NK-92 (cell line): ENCODE data around the gene NOXA1.
A peak's percentile ranks its signal among the peaks of the same experiment; 100 is the strongest.
"Not testable (repeated sequence)": the region's sequence is repeated elsewhere in the genome, so short reads cannot be mapped to it uniquely, and the experiment has no call there.

Experiments
- DNase-seq: peaks from one replicate; lab custom pipeline; 2025; ENCODE audit not compliant: unreplicated experiment; lab: John Stamatoyannopoulos, UW

NOXA1 gene, protein sequence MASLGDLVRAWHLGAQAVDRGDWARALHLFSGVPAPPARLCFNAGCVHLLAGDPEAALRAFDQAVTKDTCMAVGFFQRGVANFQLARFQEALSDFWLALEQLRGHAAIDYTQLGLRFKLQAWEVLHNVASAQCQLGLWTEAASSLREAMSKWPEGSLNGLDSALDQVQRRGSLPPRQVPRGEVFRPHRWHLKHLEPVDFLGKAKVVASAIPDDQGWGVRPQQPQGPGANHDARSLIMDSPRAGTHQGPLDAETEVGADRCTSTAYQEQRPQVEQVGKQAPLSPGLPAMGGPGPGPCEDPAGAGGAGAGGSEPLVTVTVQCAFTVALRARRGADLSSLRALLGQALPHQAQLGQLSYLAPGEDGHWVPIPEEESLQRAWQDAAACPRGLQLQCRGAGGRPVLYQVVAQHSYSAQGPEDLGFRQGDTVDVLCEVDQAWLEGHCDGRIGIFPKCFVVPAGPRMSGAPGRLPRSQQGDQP

DNA sequence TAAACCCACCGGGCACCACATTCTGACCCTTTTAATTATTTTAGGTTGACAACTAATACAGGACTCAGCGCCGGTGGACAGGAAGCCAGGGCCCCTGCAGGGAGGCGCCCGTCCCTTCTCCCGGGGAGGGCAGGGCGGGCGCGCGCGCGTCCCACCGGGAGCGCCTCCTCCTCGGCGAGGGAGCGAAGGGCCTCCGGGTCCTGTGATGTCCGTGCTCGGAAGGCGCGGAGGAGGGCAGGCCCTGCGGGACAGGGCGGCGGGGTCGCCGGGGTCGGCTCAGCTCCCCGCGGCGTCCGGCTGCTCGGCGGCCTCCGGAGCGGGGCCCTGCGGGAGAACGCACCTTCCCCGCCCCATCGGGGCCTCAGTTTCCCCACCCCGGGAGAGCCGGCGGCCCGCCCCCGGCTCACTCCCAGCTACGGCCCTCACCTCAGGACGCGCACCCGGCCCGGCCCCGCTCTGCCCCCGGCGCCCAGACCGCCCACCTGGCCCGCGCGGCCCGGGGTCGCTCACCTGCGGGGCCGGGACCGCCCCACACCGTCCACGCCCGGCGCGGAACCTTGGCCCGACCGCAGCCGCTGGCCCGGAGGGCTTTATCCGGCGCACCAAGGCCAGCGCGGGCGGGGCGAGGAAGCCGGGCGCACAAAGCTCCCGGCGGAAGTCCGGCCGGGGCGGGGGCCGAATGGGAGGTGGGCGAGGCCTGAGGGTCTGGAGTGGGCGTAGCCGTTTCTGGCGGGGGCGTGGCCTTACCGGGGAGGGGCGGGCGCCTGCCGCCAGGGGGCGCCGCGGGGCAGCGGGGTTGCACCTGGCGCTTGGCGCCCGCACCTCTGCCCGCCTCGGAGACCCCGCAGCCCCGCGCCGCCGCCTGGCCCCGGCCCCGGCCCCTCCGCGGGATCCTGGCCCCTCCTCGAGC is at the start of gene NOXA1, which contains the start of gene EXD3:
Gene NOXA1, plus strand, starts transcription at position 790 of the 910 bp plus-strand sequence. CDS start 137 bp downstream, outside the sequence.
Gene EXD3, minus strand, starts transcription at position 559 of the 910 bp plus-strand sequence. CDS start 27,805 bp downstream, outside the sequence.
- peak; percentile 54 for DNase-seq

DNA sequence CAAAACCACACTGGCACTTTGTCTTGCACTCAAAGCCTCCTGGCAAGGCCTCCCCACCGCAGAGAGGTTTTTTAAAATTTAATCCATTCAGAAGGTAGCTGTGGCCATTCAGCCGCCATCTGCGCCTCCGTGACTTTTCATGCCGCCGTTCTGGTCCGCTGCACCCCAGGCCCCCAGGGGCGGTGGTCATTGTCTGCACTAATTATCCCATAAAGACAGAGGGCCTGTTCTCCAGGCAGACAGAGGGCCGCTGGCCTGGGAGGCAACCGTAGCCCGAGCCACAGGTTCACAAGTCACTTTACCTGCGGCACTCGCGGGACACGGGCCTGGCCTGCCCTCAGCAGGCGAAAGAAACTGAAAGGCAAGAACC is 49.6 kb upstream of the NOXA1 start:
- DNase-seq = no peak

DNA sequence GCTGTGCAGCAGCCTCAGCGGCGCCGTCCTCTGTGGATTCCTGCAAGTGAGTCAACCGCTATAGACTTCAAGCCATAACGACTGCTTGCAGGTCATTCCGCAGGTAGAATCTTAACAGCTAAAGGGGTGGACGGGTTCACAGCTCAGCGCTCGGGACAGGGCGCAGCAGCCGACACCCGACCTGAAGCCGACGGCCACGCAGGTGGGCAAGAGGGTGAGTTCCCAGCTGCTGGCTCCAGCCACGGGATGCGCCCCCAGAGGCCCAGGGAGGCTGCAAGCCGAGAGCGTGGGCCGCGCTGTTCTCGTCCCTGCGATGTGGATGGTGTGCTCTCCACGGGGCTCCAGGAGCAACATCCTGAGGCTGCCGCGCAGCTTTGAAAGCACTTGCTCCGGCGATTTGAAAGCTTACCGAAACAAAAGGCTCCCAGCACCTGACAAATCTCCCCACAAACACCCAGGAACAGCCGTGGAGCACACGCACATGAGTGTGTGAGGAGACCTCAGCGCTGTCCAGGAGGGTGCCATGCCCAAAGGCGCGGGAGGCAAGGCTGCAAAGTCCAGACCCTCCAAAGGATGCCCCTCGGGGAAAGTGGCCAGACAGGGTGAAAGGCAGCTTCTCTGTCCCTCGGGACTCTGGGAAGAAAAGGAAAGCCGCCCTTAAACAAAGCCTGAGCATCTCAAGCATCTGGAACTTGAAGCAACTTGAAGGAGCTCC is 48.9 kb upstream of the NOXA1 start:
- no peak for DNase-seq

DNA sequence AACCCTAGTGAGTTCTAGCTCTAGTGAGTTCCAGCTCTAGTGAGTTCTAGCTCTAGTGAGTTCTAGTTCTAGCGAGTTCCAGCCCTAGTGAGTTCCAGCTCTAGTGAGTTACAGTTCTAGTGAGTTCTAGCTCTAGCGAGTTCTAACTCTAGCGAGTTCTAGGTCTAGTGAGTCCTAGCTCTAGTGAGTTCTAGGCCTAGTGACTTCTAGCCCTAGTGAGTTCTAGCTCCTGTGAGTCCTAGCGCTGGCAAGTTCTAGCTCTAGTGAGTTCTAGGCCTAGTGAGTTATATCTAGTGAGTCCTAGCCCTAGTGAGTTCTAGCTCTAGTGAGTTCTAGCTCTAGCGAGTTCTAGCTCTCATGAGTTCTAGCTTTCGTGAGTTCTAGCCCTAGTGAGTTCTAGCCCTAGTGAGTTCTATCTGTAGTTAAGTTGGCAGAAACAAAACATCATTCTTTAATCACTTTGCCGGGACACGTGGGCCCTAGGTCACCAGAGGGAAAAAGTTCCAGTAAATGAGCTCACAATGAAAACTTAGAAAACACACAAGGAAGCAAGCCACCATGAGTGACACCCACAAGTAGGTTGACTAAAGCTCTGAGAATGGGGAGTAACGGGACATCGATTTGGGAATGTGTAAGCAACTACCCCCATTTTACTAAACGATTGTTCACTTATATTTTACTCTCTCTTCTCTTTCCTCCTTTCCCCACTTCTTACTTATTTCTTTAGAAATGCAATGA is 47.7 kb upstream of the NOXA1 start:
- DNase-seq = no peak

DNA sequence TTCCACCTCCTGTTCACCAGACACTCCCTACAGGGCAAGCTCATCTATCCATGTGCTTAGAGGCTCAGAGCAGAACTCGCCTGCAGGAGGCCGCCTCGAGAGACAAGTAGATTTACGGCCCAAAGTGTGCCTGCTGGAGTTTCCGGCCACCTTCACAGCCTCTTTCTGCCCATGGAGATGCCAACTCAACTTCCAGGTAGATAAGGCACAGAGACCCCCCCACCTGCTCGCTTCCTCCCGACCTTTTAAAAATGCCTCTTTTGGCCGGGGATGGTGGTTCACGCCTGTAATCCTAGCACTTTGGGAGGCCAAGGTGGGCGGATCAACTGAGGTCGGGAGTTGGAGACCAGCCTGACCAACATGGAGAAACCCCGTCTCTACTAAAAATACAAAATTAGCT is 46.8 kb upstream of the NOXA1 start:
- DNase-seq = no peak

DNA sequence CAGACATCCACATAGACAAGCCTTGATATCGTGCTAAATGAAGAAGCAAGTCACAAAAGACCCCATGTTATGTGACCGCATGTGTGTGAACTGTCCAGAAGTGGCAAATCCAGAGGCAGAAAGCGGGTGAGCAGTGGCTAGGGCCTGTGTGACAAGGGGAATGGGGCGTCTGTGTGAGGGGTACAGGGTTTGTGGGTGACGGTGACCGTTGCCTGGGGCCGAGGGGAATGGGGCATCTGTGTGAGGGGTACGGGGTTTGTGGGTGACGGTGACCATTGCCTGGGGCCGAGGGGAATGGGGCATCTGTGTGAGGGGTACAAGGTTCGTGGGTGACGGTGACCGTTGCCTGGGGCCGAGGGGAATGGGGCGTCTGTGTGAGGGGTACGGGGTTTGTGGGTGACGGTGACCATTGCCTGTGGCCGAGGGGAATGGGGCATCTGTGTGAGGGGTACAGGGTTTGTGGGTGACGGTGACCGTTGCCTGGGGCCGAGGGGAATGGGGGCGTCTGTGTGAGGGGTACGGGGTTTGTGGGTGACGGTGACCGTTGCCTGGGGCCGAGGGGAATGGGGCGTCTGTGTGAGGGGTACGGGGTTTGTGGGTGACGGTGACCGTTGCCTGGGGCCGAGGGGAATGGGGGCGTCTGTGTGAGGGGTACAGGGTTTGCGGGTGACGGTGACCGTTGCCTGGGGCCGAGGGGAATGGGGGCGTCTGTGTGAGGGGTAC is 44.3 kb upstream of the NOXA1 start:
- DNase-seq = not testable (repeated sequence)

DNA sequence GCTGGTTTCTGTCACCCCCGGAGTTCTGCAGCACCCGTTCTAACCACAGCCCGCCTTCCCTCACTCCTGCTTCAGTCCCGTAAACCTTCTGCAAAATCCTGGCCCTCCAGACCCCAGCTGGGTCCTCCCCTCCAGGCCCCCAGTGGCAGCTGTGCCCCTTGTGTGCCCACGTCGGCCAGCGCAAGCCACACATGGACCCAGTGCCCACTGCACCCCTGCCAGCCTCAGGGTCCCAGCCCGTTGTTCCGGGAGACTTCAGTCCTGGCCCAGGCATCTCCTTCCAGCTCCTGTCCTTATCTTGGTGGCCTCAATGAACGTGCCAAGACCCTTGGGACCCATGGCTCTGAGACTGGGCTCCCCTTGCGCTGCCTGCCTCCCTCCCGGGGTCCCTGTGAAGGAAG is 43.4 kb upstream of the NOXA1 start:
- no peak for DNase-seq

DNA sequence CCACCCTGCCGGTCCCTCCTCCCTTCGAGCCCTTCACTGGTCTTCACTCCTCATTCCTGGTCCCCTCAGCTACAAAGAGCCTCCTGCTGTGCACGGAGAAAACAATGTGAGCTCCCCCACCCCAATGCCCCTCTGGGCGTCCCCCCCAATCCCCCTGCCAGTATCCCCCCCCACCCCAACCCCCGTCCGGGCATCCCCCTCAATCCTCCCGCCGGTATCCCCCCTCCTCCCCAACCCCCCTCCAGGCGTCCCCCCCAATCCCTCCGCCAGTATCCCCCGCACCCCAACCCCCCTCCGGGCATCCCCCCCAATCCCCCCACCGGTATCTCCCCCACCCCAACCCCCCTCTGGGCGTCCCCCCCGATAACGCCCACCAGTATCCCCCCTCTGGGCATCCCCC is 43.0 kb upstream of the NOXA1 start:
- no peak for DNase-seq

DNA sequence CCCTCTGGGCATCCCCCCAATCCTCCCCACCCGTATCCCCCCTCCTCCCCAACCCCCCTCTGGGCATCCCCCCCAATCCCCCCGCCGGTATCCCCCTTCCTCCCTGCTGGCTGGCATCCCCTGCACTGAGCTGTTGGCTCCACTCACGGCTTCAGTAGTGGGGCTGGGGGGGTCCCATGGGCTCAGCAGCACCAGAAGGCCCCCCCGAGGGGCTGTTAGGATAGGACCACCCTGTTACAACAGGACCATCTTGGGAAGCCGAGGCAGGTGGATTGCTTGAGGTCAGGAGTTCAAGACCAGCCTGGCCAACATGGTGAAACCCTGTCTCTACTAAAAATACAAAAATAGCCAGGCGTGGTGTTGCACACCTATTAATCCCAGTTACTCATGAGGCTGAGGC is 42.6 kb upstream of the NOXA1 start:
- no peak for DNase-seq

DNA sequence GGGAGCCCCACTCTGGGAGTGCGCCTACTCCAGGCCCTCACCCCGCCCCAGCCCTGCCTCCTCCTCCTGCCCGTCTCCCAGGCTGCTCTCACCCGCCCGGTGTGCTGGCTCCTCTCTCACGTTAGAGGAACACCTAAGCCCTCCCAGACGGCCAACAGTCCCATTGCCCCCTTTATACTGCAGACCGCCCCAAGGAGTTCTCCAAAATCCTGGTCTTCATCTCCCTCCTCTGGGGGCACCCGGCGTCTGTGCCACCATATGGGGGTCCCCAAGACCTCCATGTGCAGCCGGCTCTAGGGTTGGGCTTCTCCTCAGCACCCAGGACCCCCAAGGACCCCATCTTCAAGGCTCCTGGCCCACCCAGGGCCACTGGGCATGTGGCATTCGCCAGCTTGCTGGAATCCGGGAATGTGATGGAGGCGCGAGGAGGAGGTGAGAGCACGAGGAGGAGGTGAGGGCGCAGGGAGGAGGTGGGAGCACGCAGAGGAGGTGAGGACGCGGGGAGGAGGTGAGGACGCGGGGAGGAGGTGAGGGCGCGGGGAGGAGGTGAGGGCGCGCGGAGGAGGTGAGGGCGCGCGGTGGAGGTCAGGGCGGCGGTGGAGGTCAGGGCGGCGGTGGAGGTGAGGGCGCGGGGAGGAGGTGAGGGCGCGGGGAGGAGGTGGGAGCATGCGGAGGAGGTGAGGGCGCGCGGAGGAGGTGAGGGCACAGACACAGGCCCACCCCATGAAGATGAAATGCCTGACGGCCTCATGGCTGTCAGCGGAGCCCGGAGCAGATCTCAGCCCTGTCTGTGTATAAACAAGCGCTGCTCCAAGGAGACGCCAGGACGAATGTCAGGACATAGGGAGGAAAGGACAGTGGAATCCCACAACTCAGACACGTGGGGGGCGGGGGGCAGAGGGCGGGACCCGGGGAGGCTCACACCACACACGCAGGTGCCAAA is 41.4 kb upstream of the NOXA1 start:
- no peak for DNase-seq

DNA sequence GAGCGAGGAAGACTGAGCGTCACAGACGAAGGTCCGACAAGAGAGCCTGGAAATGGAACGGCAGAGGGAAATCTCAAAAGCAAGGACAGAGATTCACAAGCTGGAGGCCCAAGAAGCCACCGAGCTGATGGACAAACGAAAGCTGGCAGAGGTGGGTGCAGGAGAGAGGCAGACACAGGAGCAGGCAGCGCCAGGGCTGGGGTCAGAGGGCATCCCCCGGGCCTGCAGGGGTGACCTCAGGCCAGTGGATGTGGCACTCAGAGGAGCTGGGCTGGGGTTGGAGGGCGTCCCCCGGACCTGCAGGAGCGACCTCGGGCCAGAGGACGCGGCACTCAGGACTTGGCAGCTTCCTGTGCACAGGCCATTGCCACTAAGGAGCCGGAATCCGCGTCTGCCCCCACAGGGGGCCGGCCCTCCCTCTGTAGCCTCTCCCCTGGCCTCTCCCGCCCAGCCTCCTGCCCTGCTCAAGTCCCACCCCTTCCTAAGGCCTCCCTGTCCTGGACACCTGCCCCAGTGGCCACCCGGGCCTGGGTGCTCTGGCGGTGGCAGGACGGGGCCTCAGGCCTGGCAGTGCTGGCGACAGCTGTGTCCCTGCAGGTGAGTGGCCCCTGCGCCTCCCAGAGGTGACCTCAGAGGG is 40.6 kb upstream of the NOXA1 start:
- no peak for DNase-seq

DNA sequence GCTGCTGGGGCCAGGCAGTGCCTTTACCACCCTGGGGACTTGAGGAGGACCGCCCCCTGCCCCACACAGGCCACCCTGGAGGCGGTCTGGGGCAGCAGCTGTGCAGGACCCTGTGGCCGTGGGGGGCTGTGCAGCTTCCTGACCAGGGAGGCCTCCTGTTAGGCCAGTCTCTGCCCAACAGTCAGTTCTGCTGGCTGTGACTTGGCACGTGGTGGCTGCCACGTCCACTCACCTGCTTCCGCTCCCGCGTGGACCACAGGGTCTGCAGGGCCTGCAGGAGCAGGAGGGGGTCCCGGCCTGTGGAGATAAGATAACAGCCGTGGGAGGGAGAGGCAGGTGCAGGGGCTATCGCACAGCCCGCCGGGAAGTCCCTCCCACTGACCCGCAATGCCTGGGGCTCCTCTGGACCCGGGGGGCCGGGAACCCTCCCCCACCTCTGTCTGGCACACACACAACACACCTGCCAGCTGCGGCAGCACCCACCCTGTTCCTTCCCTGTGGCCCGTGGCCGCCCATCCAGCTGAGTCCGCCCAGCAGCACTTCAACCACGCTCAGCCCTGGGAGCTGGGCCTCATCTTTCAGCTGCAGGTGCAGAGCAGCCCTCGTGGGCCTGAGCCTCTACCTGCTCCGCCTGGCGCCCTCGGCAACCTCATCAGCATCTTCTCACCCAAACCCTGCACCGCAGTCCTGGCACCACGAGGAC is 40.0 kb upstream of the NOXA1 start:
- no peak for DNase-seq

DNA sequence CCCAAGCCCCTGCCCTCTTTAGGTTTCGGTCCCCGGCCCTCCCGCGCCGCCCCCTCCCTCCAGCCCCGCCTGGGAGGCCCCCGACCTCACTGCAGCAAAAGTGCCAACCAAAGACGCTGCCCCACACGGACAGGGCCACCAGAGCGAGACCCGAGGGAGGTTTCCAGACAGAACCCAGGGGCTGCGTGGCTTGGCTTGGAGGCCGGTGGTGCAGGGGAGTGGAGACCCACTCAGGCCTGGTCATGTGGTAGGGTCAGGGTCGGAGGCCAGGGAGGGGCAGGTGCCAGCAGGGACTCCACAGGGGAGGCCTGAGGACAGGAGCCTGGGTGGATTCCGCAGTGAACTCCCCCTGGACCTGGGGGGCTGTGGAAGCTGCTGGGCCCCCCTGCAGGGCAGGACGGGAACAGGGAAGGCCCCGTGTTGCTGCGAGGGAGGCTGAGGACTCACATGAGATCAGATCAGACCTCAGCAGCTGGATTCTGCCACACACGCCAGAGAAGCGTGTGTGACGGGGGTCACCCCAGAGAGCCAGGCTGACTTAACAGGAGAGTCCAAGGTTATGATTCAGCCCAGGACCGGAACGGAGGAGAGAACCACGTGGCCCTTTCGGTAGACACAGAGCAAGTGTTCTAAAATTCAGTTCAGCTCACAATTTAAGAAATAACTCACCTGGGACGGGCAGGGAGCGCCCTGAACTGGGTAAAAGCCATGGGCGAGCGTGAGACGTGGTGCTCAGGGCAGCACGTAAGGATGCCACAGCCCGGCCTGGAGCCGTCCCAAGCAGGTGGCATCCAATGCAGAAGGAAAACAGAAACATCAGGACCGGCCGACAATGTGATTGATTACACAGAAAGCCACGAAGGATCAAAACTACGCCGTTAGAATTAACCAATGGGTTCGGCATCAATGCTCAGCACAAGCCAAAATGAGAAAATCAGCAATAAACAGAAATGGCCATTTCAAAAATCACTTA is 39.1 kb upstream of the NOXA1 start:
- no peak for DNase-seq

DNA sequence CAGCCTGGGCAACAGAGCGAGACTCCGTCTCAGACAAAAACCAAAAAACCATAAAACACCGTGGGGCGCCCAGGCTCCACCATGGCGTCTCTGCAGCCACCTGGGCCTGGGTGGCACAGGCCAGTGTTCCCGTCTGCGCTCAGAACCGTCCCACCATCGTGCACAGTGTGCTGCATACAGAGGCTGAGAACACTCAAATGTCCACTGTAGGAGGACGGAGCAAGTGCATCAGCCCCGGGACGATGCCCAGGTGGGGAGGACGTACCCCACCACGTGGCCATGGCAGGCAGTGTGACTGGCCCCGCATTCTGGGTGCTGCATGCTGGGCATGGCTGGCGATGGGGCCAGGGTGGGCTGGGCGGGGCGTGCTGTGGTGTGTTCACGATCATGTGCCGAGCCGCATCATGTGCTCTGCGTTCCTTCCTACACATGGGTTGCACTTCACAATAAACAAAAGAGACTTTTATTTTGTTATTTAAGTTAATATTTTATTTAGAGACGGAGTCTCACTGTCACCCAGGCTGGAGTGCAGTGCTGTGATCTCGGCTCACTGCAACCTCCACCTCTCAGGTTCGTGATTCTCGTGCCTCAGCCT is 38.0 kb upstream of the NOXA1 start:
- DNase-seq = no peak

DNA sequence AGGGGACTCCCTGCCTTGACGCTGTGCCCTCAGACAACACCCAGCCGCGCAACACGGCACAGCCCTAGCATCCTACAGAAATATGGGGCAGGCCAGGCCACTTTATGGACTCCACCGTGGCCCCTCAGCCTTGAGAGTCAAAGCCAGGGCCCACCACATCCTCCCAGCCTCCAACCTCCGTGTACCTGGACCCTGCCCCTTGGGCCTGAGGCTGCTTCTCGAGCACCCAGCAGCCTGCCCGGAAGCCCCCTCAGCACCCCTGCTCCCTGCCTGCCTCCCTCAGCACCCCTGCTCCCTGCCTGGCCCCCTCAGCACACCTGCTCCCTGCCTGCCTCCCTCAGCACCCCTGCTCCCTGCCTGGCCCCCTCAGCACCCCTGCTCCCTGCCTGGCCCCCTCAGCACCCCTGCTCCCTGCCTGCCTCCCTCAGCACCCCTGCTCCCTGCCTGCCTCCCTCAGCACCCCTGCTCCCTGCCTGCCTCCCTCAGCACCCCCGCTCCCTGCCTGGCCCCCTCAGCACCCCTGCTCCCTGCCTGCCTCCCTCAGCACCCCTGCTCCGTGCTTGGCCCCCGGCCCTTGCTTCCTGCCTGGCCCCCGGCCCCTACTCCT is 36.6 kb upstream of the NOXA1 start:
- DNase-seq = not testable (repeated sequence)
